ENCODE results near the gene SCRN2. TPM values are rescaled to one million over a fixed set of nuclear protein-coding genes. Genes with fewer than 3 reads are reported as not detected.

The SCRN2 gene
- total RNA-seq, 6 experiments from 2014 or later, result 33.9 to 46.6 (median 39.1) TPM

- Mint-ChIP-seq H3K4me1 (ENCODE audit: low read depth) (peaks cover 16% of the 10 kb centered on the region), H3K9me3 (no peaks in the 10 kb centered on the region), H3K4me3 (no peak overlapping the region), H3K27ac (peak overlapping the region; percentile 74), H3K27me3 (ENCODE audit: insufficient read depth) (peaks cover 6% of the 10 kb centered on the region), H3K36me3 (ENCODE audit: low read depth) (peaks cover 21% of the 10 kb centered on the region)
- DNase-seq, result no peak
- TF ChIP-seq CTCF (IDR thresholded peaks at IDR 0.05), result no peak
These were observed 30.0 kb downstream of the SCRN2 start for GRCh38 chr17:47810901-47811635.

- Mint-ChIP-seq H3K4me3 (no peak overlapping the region), H3K4me1 (ENCODE audit: low read depth) (peaks cover 16% of the 10 kb centered on the region), H3K36me3 (ENCODE audit: low read depth) (peaks cover 21% of the 10 kb centered on the region), H3K27me3 (ENCODE audit: insufficient read depth) (peaks cover 6% of the 10 kb centered on the region), H3K27ac (peak overlapping the region; percentile 74; the same call in 1 of the 2 replicates), H3K9me3 (no peaks in the 10 kb centered on the region)
- DNase-seq, result peak; percentile 93
- no peak for TF ChIP-seq CTCF (IDR thresholded peaks at IDR 0.05)
These were observed 30.8 kb downstream of the SCRN2 start for GRCh38 chr17:47810200-47810821.

- DNase-seq, result no peak
- peaks cover 9% of the 10 kb centered on the region for H3K27me3 Mint-ChIP-seq (ENCODE audit: insufficient read depth)
- H3K4me1 Mint-ChIP-seq (ENCODE audit: low read depth), result peaks cover 16% of the 10 kb centered on the region
- no peak for TF ChIP-seq CTCF (IDR thresholded peaks at IDR 0.05)
- peaks cover 21% of the 10 kb centered on the region for H3K36me3 Mint-ChIP-seq (ENCODE audit: low read depth)
- no peak overlapping the region for H3K27ac Mint-ChIP-seq
- no peaks in the 10 kb centered on the region for H3K9me3 Mint-ChIP-seq
- no peak overlapping the region for H3K4me3 Mint-ChIP-seq
These were observed 32.1 kb downstream of the SCRN2 start for GRCh38 chr17:47808830-47809480.

- Mint-ChIP-seq H3K4me3 (no peak overlapping the region), H3K36me3 (ENCODE audit: low read depth) (peaks cover 21% of the 10 kb centered on the region), H3K27me3 (ENCODE audit: insufficient read depth) (peaks cover 11% of the 10 kb centered on the region), H3K27ac (no peak overlapping the region), H3K9me3 (no peaks in the 10 kb centered on the region), H3K4me1 (ENCODE audit: low read depth) (peaks cover 16% of the 10 kb centered on the region)
- TF ChIP-seq CTCF (IDR thresholded peaks at IDR 0.05), result no peak
- no peak for DNase-seq
These were observed 32.8 kb downstream of the SCRN2 start for GRCh38 chr17:47808036-47808829.

- H3K9me3 Mint-ChIP-seq, result no peaks in the 10 kb centered on the region
- no peak for TF ChIP-seq CTCF (IDR thresholded peaks at IDR 0.05)
- H3K4me1 Mint-ChIP-seq (ENCODE audit: low read depth), result peaks cover 16% of the 10 kb centered on the region
- H3K27me3 Mint-ChIP-seq (ENCODE audit: insufficient read depth), result peaks cover 11% of the 10 kb centered on the region
- no peak for DNase-seq
- peaks cover 15% of the 10 kb centered on the region for H3K36me3 Mint-ChIP-seq (ENCODE audit: low read depth)
- no peak overlapping the region for H3K27ac Mint-ChIP-seq
- no peak overlapping the region for H3K4me3 Mint-ChIP-seq
These were observed 33.7 kb downstream of the SCRN2 start for GRCh38 chr17:47807421-47807820.
